ENCODE results near the gene WDR64.

DNA sequence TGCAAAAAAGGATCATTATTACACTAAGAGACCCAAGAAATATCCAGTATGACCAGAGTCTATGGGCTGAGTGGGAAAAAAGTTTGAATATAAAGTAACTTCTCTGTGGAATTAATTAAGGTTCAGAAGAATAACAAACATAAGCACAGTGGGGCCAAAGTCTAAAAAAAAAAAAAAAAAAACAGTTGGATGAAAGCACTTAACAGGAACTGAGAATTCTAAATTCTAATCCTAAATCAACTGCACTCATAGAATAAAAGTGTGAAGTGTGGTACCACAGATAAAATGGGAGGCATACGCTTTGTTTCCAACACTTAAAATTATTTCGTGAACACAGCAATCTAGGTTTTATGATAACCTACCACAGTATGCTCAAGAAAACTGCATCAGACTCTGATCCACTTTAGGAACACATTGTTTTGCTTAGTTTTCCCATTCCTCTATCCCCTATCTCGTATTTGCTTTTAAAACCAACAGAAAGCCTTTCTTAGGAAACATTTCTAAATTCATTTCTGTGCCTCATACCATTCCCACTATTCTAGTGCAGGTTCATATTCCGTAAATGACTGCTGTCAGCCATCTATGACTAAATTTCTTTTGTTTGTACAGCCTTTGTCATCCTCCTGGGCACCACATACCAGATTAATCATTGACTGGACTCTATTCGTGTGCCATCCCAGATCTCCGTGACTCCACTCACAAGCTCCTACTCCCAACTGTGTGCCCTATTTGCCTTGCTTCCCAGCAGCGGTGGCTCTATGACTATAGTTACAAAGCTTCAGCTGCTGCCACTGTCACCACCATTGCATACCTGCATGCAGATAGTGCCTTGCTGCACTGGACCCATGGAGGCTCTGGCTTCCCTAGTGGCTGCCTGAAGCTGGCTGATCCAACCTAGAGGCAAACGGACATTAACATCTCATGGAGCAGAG lies 36.8 kb upstream of the WDR64 start:
- TF ChIP-seq, protein P1, sequence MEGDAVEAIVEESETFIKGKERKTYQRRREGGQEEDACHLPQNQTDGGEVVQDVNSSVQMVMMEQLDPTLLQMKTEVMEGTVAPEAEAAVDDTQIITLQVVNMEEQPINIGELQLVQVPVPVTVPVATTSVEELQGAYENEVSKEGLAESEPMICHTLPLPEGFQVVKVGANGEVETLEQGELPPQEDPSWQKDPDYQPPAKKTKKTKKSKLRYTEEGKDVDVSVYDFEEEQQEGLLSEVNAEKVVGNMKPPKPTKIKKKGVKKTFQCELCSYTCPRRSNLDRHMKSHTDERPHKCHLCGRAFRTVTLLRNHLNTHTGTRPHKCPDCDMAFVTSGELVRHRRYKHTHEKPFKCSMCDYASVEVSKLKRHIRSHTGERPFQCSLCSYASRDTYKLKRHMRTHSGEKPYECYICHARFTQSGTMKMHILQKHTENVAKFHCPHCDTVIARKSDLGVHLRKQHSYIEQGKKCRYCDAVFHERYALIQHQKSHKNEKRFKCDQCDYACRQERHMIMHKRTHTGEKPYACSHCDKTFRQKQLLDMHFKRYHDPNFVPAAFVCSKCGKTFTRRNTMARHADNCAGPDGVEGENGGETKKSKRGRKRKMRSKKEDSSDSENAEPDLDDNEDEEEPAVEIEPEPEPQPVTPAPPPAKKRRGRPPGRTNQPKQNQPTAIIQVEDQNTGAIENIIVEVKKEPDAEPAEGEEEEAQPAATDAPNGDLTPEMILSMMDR (IDR thresholded peaks at IDR 0.05): no peak
- no peak for TF ChIP-seq POLR2AphosphoS5 (IDR thresholded peaks at IDR 0.05)

Data from upper lobe of left lung (tissue), 4 donors.